WTC11 (cell line): ENCODE results near the gene ARPC3. TPM values are rescaled to one million over a fixed set of nuclear protein-coding genes. Genes with fewer than 3 reads are reported as not detected.

Experiments
- ATAC-seq: fragments of 200-7000 bp; cut with Tn5 transposase; 2 replicates; pipeline ENCODE4 v1.10.0; 2021; ENCODE audit warnings: mild to moderate bottlenecking, moderate library complexity
- CTCF ChIA-PET: fragments of 300-600 bp; sonication (Branson Sonifier 250); formaldehyde crosslinking; loops from one replicate; lab custom pipeline; 2021; ENCODE audit warnings: antibody characterized with exemption; lab: Charles Lee
- POLR2A ChIA-PET: fragments of 350-600 bp; sonication (Branson Sonifier 250); formaldehyde crosslinking; loops from one replicate; lab custom pipeline; 2021; ENCODE audit warnings: antibody characterized with exemption; lab: Charles Lee
- DNase-seq: peaks from one replicate; pipeline ENCODE4 v3.0.0; 2021; ENCODE audit warnings: low spot score
- H3K27ac Mint-ChIP-seq: 2 replicates; pipeline ENCODE4 v1.8.0; 2021; ENCODE audit warnings: mixed read lengths
- H3K27me3 Mint-ChIP-seq: 2 replicates; pipeline ENCODE4 v1.8.0; 2021; ENCODE audit warnings: low read depth, mild to moderate bottlenecking, moderate library complexity, mixed read lengths
- H3K36me3 Mint-ChIP-seq: 2 replicates; pipeline ENCODE4 v1.8.0; 2021; ENCODE audit warnings: mixed read lengths
- H3K4me1 Mint-ChIP-seq: 2 replicates; pipeline ENCODE4 v1.8.0; 2022; ENCODE audit warnings: mixed read lengths
- H3K4me3 Mint-ChIP-seq: 2 replicates; pipeline ENCODE4 v1.8.0; 2021; ENCODE audit warnings: mild to moderate bottlenecking, moderate library complexity, mixed read lengths
- H3K9me3 Mint-ChIP-seq: 2 replicates; pipeline ENCODE4 v1.8.0; 2021; ENCODE audit warnings: mixed read lengths
- CREB1 ChIP-seq: sonication (generic); formaldehyde crosslinking; IDR thresholded peaks from 2 replicates; pipeline ENCODE4 v1.8.0; 2023; ENCODE audit warnings: mild to moderate bottlenecking, missing genetic modification reagents
- CREM ChIP-seq: sonication (generic); formaldehyde crosslinking; IDR thresholded peaks from 2 replicates; pipeline ENCODE4 v1.8.1; 2022; ENCODE audit warnings: mild to moderate bottlenecking, missing genetic modification reagents, moderate library complexity
- E2F1 ChIP-seq: sonication (generic); formaldehyde crosslinking; IDR thresholded peaks from 2 replicates; pipeline ENCODE4 v1.8.0; 2022; ENCODE audit warnings: mild to moderate bottlenecking, missing genetic modification reagents
- ELF4 ChIP-seq: sonication (generic); formaldehyde crosslinking; IDR thresholded peaks from 2 replicates; pipeline ENCODE4 v1.8.1; 2022; ENCODE audit warnings: low read depth, mild to moderate bottlenecking, moderate library complexity, missing genetic modification reagents
- ETV6 ChIP-seq: sonication (generic); formaldehyde crosslinking; IDR thresholded peaks from 2 replicates; pipeline ENCODE4 v1.8.1; 2022; ENCODE audit warnings: mild to moderate bottlenecking, missing genetic modification reagents
- GRHL2 ChIP-seq: fragments of 250-450 bp; sonication (Bioruptor Pico); IDR thresholded peaks from 2 replicates; pipeline ENCODE4 v1.8.0; 2022; ENCODE audit warnings: mild to moderate bottlenecking, moderate library complexity; ENCODE audit not compliant: insufficient replicate concordance, severe bottlenecking
- GTF2I ChIP-seq: fragments of 250-450 bp; sonication (Bioruptor Pico); conservative IDR thresholded peaks from 2 replicates; pipeline ENCODE4 v1.4.0; 2021; ENCODE audit warnings: mild to moderate bottlenecking
- HMGA2 ChIP-seq: fragments of 250-450 bp; sonication (Bioruptor Pico); IDR thresholded peaks from 2 replicates; pipeline ENCODE4 v1.4.0; 2021; ENCODE audit warnings: mild to moderate bottlenecking, moderate library complexity
- HMGXB4 ChIP-seq: sonication (generic); formaldehyde crosslinking; IDR thresholded peaks from 2 replicates; pipeline ENCODE4 v1.8.1; 2023; ENCODE audit warnings: mild to moderate bottlenecking, moderate library complexity, missing genetic modification reagents
- MXD4 ChIP-seq: fragments of 250-450 bp; sonication (Bioruptor Pico); IDR thresholded peaks from 2 replicates; pipeline ENCODE4 v1.8.0; 2021; ENCODE audit warnings: mild to moderate bottlenecking, moderate library complexity, borderline replicate concordance
- MYBL2 ChIP-seq: sonication (generic); formaldehyde crosslinking; IDR thresholded peaks from 2 replicates; pipeline ENCODE4 v1.8.1; 2023; ENCODE audit warnings: mild to moderate bottlenecking, moderate library complexity, missing genetic modification reagents
- NFE2L1 ChIP-seq: sonication (generic); formaldehyde crosslinking; IDR thresholded peaks from 2 replicates; pipeline ENCODE4 v1.8.1; 2023; ENCODE audit warnings: missing genetic modification reagents
- ZBTB21 ChIP-seq: sonication (generic); formaldehyde crosslinking; IDR thresholded peaks from 2 replicates; pipeline ENCODE4 v1.8.1; 2023; ENCODE audit warnings: mild to moderate bottlenecking, missing genetic modification reagents, borderline replicate concordance
- ZNF138 ChIP-seq: sonication (generic); formaldehyde crosslinking; conservative IDR thresholded peaks from 2 replicates; pipeline ENCODE4 v1.8.1; 2022; ENCODE audit warnings: mild to moderate bottlenecking, moderate library complexity, missing genetic modification reagents
- ZNF423 ChIP-seq: fragments of 250-450 bp; sonication (Bioruptor Pico); IDR thresholded peaks from 2 replicates; pipeline ENCODE4 v2.1.2; 2022; ENCODE audit warnings: mild to moderate bottlenecking, moderate library complexity
- ZNF425 ChIP-seq: fragments of 250-450 bp; sonication (Bioruptor Pico); conservative IDR thresholded peaks from 2 replicates; pipeline ENCODE4 v1.9.0; 2021; ENCODE audit warnings: mild to moderate bottlenecking
- total RNA-seq: library from RNA; stranded (reverse); gene quantifications from 3 replicates; pipeline ENCODE4 v1.2.3, GENCODE V29; 2021
- TF ChIP-seq, protein P1 (sequence below): fragments of 250-450 bp; sonication (Bioruptor Pico); IDR thresholded peaks from 2 replicates; pipeline ENCODE4 v1.9.0; 2021; ENCODE audit warnings: moderate library complexity, mild to moderate bottlenecking, inconsistent platforms, borderline replicate concordance
- TF ChIP-seq, protein P2 (sequence below): sonication (generic); formaldehyde crosslinking; IDR thresholded peaks from 2 replicates; pipeline ENCODE4 v1.8.0; 2022; ENCODE audit warnings: mild to moderate bottlenecking, missing genetic modification reagents
- TF ChIP-seq, protein P3 (sequence below): sonication (generic); formaldehyde crosslinking; IDR thresholded peaks from 2 replicates; pipeline ENCODE4 v1.8.0; 2023; ENCODE audit warnings: mild to moderate bottlenecking, missing genetic modification reagents
- TF ChIP-seq, protein P4 (sequence below): sonication (generic); formaldehyde crosslinking; IDR thresholded peaks from 2 replicates; pipeline ENCODE4 v1.8.1; 2022; ENCODE audit warnings: mild to moderate bottlenecking, missing genetic modification reagents, moderate library complexity, borderline replicate concordance

Gene ARPC3
- total RNA-seq, 1 experiment from 2014 or later = 149 TPM

DNA sequence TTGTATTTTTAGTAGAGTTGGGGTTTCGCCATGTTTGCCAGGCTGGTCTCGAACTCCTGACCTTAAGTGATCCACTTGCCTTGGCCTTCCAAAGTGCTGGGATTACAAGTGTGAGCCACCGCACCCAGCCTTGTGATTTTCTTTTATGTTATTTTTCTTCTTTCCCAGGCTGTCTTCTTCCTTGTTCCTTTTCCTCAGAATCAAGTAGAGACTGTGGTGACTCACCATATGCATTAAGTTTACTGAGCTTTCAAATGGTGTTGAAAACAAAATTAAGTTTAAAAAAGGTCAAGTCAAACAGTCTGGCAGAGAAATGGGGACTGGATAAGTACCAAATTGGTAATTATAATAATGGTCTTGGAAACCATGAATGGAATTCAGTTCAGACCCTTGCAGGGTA, 5.7 kb downstream of the ARPC3 start:
- H3K27me3 Mint-ChIP-seq = no peaks in the 10 kb centered on the region
- H3K27ac Mint-ChIP-seq = no peak overlapping the region
- no peak for ATAC-seq
- no peak overlapping the region for H3K4me3 Mint-ChIP-seq
- no peak for TF ChIP-seq CREB1 (CRISPR knock-in tag)
- DNase-seq = no peak
- ChIA-PET CTCF (no interaction called here), POLR2A (no interaction called here)
- H3K36me3 Mint-ChIP-seq = peaks cover 30% of the 10 kb centered on the region
- 0 out of 2 replicates have a peak, but pooled peaks cover 5% of the 10 kb centered on the region for H3K4me1 Mint-ChIP-seq
- no peaks in the 10 kb centered on the region for H3K9me3 Mint-ChIP-seq

GRCh38 chr12:110436231-110436630, 13.9 kb downstream of the ARPC3 start:
- DNase-seq (no peak), ATAC-seq (no peak)
- Mint-ChIP-seq H3K4me1 (no peaks in the 10 kb centered on the region), H3K4me3 (no peak overlapping the region), H3K27ac (no peak overlapping the region), H3K36me3 (peaks cover 51% of the 10 kb centered on the region), H3K9me3 (no peaks in the 10 kb centered on the region), H3K27me3 (no peaks in the 10 kb centered on the region)
- ChIA-PET CTCF (no interaction called here), POLR2A (interaction anchor here (0.6 kb wide), 1 partner anchor 67 kb away, joined by 5 read pairs; no protein-coding TSS in a partner anchor)
- TF ChIP-seq, protein P1, sequence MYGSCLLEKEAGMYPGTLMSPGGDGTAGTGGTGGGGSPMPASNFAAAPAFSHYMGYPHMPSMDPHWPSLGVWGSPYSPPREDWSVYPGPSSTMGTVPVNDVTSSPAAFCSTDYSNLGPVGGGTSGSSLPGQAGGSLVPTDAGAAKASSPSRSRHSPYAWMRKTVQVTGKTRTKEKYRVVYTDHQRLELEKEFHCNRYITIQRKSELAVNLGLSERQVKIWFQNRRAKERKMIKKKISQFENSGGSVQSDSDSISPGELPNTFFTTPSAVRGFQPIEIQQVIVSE (CRISPR knock-in tag) = no peak
- TF ChIP-seq GRHL2 (CRISPR knock-in tag) (no peak), MXD4 (no peak), ZNF423 (no peak), HMGA2 (CRISPR knock-in tag) (no peak), ZBTB21 (CRISPR knock-in tag) (no peak), NFE2L1 (CRISPR knock-in tag) (no peak), ZNF138 (CRISPR knock-in tag) (no peak), GTF2I (CRISPR knock-in tag) (no peak), ETV6 (CRISPR knock-in tag) (no peak), CREM (CRISPR knock-in tag) (no peak), MYBL2 (CRISPR knock-in tag) (no peak)
- TF ChIP-seq, protein P2, sequence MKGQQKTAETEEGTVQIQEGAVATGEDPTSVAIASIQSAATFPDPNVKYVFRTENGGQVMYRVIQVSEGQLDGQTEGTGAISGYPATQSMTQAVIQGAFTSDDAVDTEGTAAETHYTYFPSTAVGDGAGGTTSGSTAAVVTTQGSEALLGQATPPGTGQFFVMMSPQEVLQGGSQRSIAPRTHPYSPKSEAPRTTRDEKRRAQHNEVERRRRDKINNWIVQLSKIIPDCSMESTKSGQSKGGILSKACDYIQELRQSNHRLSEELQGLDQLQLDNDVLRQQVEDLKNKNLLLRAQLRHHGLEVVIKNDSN (CRISPR knock-in tag) = no peak
- TF ChIP-seq, protein P3, sequence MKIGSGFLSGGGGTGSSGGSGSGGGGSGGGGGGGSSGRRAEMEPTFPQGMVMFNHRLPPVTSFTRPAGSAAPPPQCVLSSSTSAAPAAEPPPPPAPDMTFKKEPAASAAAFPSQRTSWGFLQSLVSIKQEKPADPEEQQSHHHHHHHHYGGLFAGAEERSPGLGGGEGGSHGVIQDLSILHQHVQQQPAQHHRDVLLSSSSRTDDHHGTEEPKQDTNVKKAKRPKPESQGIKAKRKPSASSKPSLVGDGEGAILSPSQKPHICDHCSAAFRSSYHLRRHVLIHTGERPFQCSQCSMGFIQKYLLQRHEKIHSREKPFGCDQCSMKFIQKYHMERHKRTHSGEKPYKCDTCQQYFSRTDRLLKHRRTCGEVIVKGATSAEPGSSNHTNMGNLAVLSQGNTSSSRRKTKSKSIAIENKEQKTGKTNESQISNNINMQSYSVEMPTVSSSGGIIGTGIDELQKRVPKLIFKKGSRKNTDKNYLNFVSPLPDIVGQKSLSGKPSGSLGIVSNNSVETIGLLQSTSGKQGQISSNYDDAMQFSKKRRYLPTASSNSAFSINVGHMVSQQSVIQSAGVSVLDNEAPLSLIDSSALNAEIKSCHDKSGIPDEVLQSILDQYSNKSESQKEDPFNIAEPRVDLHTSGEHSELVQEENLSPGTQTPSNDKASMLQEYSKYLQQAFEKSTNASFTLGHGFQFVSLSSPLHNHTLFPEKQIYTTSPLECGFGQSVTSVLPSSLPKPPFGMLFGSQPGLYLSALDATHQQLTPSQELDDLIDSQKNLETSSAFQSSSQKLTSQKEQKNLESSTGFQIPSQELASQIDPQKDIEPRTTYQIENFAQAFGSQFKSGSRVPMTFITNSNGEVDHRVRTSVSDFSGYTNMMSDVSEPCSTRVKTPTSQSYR (CRISPR knock-in tag) = no peak
- TF ChIP-seq, protein P4, sequence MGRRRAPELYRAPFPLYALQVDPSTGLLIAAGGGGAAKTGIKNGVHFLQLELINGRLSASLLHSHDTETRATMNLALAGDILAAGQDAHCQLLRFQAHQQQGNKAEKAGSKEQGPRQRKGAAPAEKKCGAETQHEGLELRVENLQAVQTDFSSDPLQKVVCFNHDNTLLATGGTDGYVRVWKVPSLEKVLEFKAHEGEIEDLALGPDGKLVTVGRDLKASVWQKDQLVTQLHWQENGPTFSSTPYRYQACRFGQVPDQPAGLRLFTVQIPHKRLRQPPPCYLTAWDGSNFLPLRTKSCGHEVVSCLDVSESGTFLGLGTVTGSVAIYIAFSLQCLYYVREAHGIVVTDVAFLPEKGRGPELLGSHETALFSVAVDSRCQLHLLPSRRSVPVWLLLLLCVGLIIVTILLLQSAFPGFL (CRISPR knock-in tag) = no peak

- Mint-ChIP-seq H3K4me3 (no peak overlapping the region), H3K27me3 (no peaks in the 10 kb centered on the region), H3K27ac (no peak overlapping the region), H3K4me1 (no peaks in the 10 kb centered on the region), H3K9me3 (no peaks in the 10 kb centered on the region), H3K36me3 (peaks cover 25% of the 10 kb centered on the region)
- CTCF ChIA-PET = interaction anchor here (0.6 to 2.2 kb wide), 71 partner anchors 9 to 1155 kb away, joined by 3 to 61 read pairs (median 4); partner anchors contain the start of genes ANAPC7, ARPC3, ATP2A2 and FAM216A
- POLR2A ChIA-PET = interaction anchor here (0.6 to 1.2 kb wide), 5 partner anchors 15 to 168 kb away, joined by 3 to 8 read pairs (median 6); partner anchors contain the start of genes ARPC3 and FAM216A
- DNase-seq (no peak), ATAC-seq (no peak)
- TF ChIP-seq ZNF425 (CRISPR knock-in tag) = no peak
- no peak for TF ChIP-seq HMGXB4
- TF ChIP-seq MYBL2 (CRISPR knock-in tag) = no peak
- TF ChIP-seq E2F1 (CRISPR knock-in tag) = no peak
- no peak for TF ChIP-seq ELF4 (CRISPR knock-in tag)
- no peak for TF ChIP-seq HMGA2 (CRISPR knock-in tag)
Measured at GRCh38 chr12:110431957-110432587, 18.1 kb downstream of the ARPC3 start.
